ENCODE results near the gene UMODL1. TPM values are rescaled to one million over a fixed set of nuclear protein-coding genes. Genes with fewer than 3 reads are reported as not detected.

The UMODL1 gene
- total RNA-seq, 1 donor from 2014 or later, result not detected

GRCh38 chr21:42156690-42157605, 85.8 kb downstream of the UMODL1 start:
- peaks cover 4% of the 10 kb centered on the region for H3F3A ChIP-seq (ENCODE audit: low read depth)
- no peaks in the 10 kb centered on the region for H3K27me3 ChIP-seq
- H3K4me1 ChIP-seq, result peaks cover 11% of the 10 kb centered on the region
- peak; percentile 27 for DNase-seq (ENCODE audit: low spot score)
- Mint-ChIP-seq H3K4me3 (no peak overlapping the region), H3K4me1 (peaks cover 47% of the 10 kb centered on the region), H3K36me3 (no peaks in the 10 kb centered on the region), H3K9me3 (no peaks in the 10 kb centered on the region), H3K27me3 (ENCODE audit: insufficient read depth, low read depth) (peaks cover 10% of the 10 kb centered on the region), H3K27ac (peak overlapping the region; percentile 90)
- H3K9ac ChIP-seq, result no peak overlapping the region
- H3K27ac ChIP-seq, result no peak overlapping the region
- no peaks in the 10 kb centered on the region for H4K20me1 ChIP-seq (ENCODE audit: low read depth)
- H3K4me3 ChIP-seq, result no peak overlapping the region
- no peaks in the 10 kb centered on the region for H3K36me3 ChIP-seq
- no peak overlapping the region for H3K4me2 ChIP-seq
- no peak overlapping the region for H2AFZ ChIP-seq (replicated peaks)
- no peaks in the 10 kb centered on the region for H3K9me3 ChIP-seq (ENCODE audit: low read depth)
- TF ChIP-seq, protein P1, sequence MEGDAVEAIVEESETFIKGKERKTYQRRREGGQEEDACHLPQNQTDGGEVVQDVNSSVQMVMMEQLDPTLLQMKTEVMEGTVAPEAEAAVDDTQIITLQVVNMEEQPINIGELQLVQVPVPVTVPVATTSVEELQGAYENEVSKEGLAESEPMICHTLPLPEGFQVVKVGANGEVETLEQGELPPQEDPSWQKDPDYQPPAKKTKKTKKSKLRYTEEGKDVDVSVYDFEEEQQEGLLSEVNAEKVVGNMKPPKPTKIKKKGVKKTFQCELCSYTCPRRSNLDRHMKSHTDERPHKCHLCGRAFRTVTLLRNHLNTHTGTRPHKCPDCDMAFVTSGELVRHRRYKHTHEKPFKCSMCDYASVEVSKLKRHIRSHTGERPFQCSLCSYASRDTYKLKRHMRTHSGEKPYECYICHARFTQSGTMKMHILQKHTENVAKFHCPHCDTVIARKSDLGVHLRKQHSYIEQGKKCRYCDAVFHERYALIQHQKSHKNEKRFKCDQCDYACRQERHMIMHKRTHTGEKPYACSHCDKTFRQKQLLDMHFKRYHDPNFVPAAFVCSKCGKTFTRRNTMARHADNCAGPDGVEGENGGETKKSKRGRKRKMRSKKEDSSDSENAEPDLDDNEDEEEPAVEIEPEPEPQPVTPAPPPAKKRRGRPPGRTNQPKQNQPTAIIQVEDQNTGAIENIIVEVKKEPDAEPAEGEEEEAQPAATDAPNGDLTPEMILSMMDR (IDR thresholded peaks at IDR 0.05), result no peak
- TF ChIP-seq EZH2 (IDR thresholded peaks at IDR 0.05), result no peak
- H3K79me2 ChIP-seq (ENCODE audit: low read depth), result no peaks in the 10 kb centered on the region

GRCh38 chr21:42157606-42158310, 86.6 kb downstream of the UMODL1 start:
- TF ChIP-seq EZH2phosphoT487 (IDR thresholded peaks at IDR 0.05) (no peak), EZH2 (IDR thresholded peaks at IDR 0.05) (no peak)
- TF ChIP-seq, protein P1 (IDR thresholded peaks at IDR 0.05), result no peak
- H2AFZ ChIP-seq (replicated peaks), result no peak overlapping the region
- no peak overlapping the region for H3K4me2 ChIP-seq
- H3F3A ChIP-seq (ENCODE audit: low read depth), result peaks cover 4% of the 10 kb centered on the region
- no peaks in the 10 kb centered on the region for H3K36me3 Mint-ChIP-seq
- no peaks in the 10 kb centered on the region for H3K9me3 ChIP-seq (ENCODE audit: low read depth)
- peaks cover 7% of the 10 kb centered on the region for H3K27me3 Mint-ChIP-seq (ENCODE audit: insufficient read depth, low read depth)
- no peaks in the 10 kb centered on the region for H3K27me3 ChIP-seq
- H4K20me1 ChIP-seq (ENCODE audit: low read depth), result no peaks in the 10 kb centered on the region
- H3K4me1 Mint-ChIP-seq, result peaks cover 43% of the 10 kb centered on the region
- no peak overlapping the region for H3K4me3 ChIP-seq
- no peak overlapping the region for H3K27ac ChIP-seq
- no peak overlapping the region for H3K27ac Mint-ChIP-seq
- peaks cover 11% of the 10 kb centered on the region for H3K4me1 ChIP-seq
- H3K79me2 ChIP-seq (ENCODE audit: low read depth), result no peaks in the 10 kb centered on the region
- H3K4me3 Mint-ChIP-seq, result no peak overlapping the region
- no peaks in the 10 kb centered on the region for H3K9me3 Mint-ChIP-seq
- no peak overlapping the region for H3K9ac ChIP-seq
- H3K36me3 ChIP-seq, result no peaks in the 10 kb centered on the region
- no peak for DNase-seq (ENCODE audit: low spot score)

DNA sequence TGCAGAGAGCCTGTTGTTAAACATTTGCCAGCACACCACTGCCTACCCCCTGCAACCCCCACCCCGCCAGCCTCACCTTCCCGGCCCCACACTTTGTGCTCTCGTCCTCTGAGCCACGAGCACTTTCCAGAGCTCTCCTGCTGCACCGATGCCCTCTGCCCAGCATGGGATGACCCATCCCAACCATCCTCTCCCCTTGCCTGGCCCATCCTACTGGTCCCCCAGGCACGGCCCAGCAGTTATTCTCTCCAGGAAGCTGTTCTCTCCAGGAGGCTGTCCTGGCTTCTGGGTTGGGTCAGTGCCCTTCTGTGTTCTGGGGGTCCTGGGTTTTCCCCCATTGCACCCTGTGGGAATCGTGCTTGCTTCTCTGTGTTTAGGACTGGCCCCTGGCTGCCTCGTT, 87.7 kb downstream of the UMODL1 start:
- Mint-ChIP-seq H3K4me1 (peaks cover 45% of the 10 kb centered on the region), H3K36me3 (no peaks in the 10 kb centered on the region), H3K4me3 (peak overlapping the region; percentile 58), H3K9me3 (no peaks in the 10 kb centered on the region), H3K27me3 (ENCODE audit: insufficient read depth, low read depth) (peaks cover 11% of the 10 kb centered on the region), H3K27ac (no peak overlapping the region)
- no peak overlapping the region for H3K9ac ChIP-seq
- H3K79me2 ChIP-seq (ENCODE audit: low read depth), result no peaks in the 10 kb centered on the region
- H3F3A ChIP-seq (ENCODE audit: low read depth), result peaks cover 4% of the 10 kb centered on the region
- no peaks in the 10 kb centered on the region for H3K27me3 ChIP-seq
- H3K9me3 ChIP-seq (ENCODE audit: low read depth), result no peaks in the 10 kb centered on the region
- no peak for DNase-seq (ENCODE audit: low spot score)
- no peak overlapping the region for H2AFZ ChIP-seq (replicated peaks)
- no peak overlapping the region for H3K27ac ChIP-seq
- H3K4me2 ChIP-seq, result no peak overlapping the region
- TF ChIP-seq, protein P1 (IDR thresholded peaks at IDR 0.05), result no peak
- TF ChIP-seq EZH2 (IDR thresholded peaks at IDR 0.05), result no peak
- no peak for TF ChIP-seq EZH2phosphoT487 (IDR thresholded peaks at IDR 0.05)
- no peaks in the 10 kb centered on the region for H4K20me1 ChIP-seq (ENCODE audit: low read depth)
- peaks cover 11% of the 10 kb centered on the region for H3K4me1 ChIP-seq
- no peak overlapping the region for H3K4me3 ChIP-seq
- H3K36me3 ChIP-seq, result no peaks in the 10 kb centered on the region
